Prostate gland (tissue), 2 donors: ENCODE results near the gene RTN4RL1. TPM values are rescaled to one million over a fixed set of nuclear protein-coding genes. Genes with fewer than 3 reads are reported as not detected.

Experiments
- DNase-seq: peaks from one replicate; pipeline ENCODE4 v3.0.0-alpha.2; 2019; ENCODE audit warnings: low spot score
- H3K27ac ChIP-seq, 2 donors: fragments of 200-600 bp; sonication (generic); 2 replicates each; pipeline ENCODE4 v1.5.1; 2017 to 2019
- H3K27me3 ChIP-seq: fragments of 200-600 bp; sonication (generic); replicated peaks from 2 replicates; pipeline ENCODE4 v1.5.1; 2019; ENCODE audit not compliant: insufficient read depth
- H3K36me3 ChIP-seq, 2 donors: fragments of 200-600 bp; sonication (generic); 1 replicate in 1 of 2; 2 replicates in 1 of 2; pipeline versions ENCODE4 v1.5.1 to v1.8.1; 2017 to 2019
- H3K4me1 ChIP-seq: fragments of 200-600 bp; sonication (generic); replicated peaks from 2 replicates; pipeline ENCODE4 v1.5.1; 2019
- H3K4me3 ChIP-seq, 2 donors: fragments of 200-600 bp; sonication (generic); 2 replicates each; pipeline ENCODE4 v1.5.1; 2017 to 2019
- H3K9me3 ChIP-seq: fragments of 200-600 bp; sonication (generic); 2 replicates; pipeline ENCODE4 v1.5.1; 2017
- POLR2A ChIP-seq: fragments of 450-650 bp; IDR thresholded peaks from one replicate; pipeline ENCODE4 v1.6.1; 2016; ENCODE audit warnings: antibody characterized with exemption, mild to moderate bottlenecking
- POLR2AphosphoS5 ChIP-seq: sonication (generic); formaldehyde crosslinking; IDR thresholded peaks from one replicate; pipeline ENCODE4 v1.6.1; 2017; ENCODE audit warnings: antibody characterized with exemption
- WGBS: methylation state at CpG from one replicate; pipeline ENCODE4 v1.1.5; 2018; 5-methylcytosine and 5-hydroxymethylcytosine counted together
- intact Hi-C: fragments of 100-400 bp; cut with DNase I; formaldehyde crosslinking; loops from one replicate; pipeline ENCODE4 v1.14.2; 2022
- total RNA-seq, 2 donors: library from RNA; depleted of rRNA; stranded (reverse); fragments of >200 nt; gene quantifications; one replicate each; pipeline ENCODE4 v1.1.0, GENCODE V29; 2016
- TF ChIP-seq, protein P1 (sequence below), 4 experiments: fragments of 200-600 bp in 2 of 4; fragments of 450-650 bp in 2 of 4; sonication (generic) in 2 of 4; IDR thresholded peaks; 1 replicate in 3 of 4; 2 replicates in 1 of 4; pipeline ENCODE4 v1.5.1; 2016 to 2019; ENCODE audit warnings: antibody characterized with exemption in 4 of 4, mild to moderate bottlenecking in 2 of 4, moderate library complexity in 2 of 4

The RTN4RL1 gene
- total RNA-seq, 2 donors from 2014 or later = 8.3 to 21.5 TPM

DNA sequence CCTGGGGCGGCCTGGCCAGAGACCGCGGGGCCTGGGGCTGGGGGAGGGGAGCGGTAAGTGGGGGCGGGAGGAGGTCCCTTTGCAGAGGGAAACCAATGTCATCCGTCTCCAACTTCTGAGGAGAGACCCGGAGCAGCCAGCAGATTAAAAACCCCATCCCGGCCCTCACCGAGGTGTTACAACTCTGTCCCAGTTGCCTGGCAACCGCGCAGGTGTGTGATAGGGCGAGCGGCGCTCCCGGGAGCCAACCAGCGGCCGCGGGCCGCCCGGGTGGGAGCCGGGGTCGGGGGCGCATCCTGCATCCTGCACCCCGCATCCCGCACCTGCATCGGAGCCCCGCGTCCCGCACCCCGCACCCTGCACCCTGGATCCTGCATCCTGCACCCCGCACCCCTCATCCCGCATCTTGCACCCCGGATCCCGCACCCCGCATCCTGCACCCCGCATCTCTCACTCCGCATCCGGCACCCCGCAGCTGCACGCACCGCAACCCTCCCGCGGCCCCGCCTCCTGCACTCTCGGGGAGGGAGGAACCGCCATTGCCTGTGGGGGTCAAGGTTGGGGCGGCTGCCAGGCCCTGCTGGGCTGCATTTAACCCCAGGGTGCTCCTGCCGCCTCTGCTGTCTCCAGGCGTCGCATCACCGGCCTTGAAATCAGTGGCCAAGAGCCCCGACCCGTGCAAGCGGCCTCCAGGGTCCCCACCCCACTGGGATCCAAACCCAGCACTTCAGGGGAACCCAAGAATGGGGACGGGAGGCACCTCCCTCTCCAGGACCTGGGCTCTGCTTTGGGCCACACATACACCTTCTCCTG is 47.3 kb downstream of the RTN4RL1 start:
- Histone ChIP-seq H3K27me3 (no peaks in the 10 kb centered on the region), H3K36me3 (no peaks in the 10 kb centered on the region), H3K4me1 (no peaks in the 10 kb centered on the region), H3K27ac (no peak overlapping the region), H3K9me3 (no peaks in the 10 kb centered on the region), H3K4me3 (no peak overlapping the region)
- TF ChIP-seq POLR2A = no peak
- TF ChIP-seq, protein P1, sequence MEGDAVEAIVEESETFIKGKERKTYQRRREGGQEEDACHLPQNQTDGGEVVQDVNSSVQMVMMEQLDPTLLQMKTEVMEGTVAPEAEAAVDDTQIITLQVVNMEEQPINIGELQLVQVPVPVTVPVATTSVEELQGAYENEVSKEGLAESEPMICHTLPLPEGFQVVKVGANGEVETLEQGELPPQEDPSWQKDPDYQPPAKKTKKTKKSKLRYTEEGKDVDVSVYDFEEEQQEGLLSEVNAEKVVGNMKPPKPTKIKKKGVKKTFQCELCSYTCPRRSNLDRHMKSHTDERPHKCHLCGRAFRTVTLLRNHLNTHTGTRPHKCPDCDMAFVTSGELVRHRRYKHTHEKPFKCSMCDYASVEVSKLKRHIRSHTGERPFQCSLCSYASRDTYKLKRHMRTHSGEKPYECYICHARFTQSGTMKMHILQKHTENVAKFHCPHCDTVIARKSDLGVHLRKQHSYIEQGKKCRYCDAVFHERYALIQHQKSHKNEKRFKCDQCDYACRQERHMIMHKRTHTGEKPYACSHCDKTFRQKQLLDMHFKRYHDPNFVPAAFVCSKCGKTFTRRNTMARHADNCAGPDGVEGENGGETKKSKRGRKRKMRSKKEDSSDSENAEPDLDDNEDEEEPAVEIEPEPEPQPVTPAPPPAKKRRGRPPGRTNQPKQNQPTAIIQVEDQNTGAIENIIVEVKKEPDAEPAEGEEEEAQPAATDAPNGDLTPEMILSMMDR (IDR thresholded peaks at IDR 0.05) = no peak
- TF ChIP-seq POLR2AphosphoS5 = no peak
- WGBS = 12% methylated on average over 39 of the region's 55 CpGs
- no peak for DNase-seq
- intact Hi-C loops = no loop called here

DNA sequence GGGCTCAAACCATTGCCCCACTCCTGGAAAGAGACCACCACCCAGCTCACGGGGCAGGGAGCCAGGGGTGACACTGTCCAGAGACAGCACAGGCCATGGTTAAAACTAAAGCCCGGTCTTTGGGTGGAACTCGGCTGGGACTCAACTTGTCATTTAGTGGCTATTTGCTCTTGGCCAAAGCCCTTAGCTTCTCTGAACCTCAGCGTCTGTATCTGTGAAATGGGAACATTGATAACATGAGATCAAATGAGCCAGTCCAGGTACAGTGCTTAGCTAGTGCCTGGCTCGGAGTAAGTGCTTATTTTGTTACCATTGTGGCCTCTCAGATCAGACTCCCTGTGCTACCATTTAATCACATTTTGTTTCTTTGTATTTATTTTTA is 48.5 kb downstream of the RTN4RL1 start:
- Histone ChIP-seq H3K27ac (no peak overlapping the region), H3K9me3 (no peaks in the 10 kb centered on the region), H3K27me3 (no peaks in the 10 kb centered on the region), H3K4me1 (no peaks in the 10 kb centered on the region), H3K4me3 (no peak overlapping the region), H3K36me3 (no peaks in the 10 kb centered on the region)
- DNase-seq = no peak
- 89% methylated on average over 5 of the region's 5 CpGs for WGBS
- TF ChIP-seq POLR2AphosphoS5 (no peak), POLR2A (no peak)
- TF ChIP-seq, protein P1 (IDR thresholded peaks at IDR 0.05) = no peak
- intact Hi-C loops = no loop called here

DNA sequence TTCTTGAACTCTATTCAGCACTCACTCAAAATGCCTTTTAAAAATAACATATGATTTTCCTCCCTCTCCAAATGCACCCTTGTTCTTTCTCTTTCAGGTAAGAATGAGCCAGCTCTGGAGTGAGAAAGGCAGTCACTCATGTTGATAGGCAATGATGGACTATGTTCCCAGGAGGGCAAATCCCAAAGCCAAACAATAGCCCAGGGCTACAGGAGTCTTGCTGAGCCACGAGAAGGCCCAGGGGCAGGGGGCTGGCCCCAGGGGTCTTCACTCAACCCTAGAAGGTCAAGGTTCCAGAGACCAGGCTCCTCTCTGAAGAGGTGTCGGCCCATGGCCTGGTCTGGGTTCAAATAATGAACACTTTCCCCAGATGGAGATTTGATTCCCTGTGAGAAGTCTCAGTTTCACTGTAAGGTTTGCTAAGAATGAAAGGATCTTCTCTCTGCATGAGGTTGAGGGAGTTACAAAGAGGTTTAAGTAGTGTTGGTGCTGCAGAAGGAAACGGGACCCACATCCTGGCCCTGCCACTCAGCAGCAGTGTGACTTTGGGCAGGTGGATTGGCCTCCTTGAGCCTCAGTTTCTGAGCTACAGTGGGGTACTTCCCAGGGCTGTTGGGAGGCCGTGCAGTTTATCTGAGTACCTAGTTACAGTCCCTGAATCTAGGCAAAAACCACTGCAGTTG is 49.0 kb downstream of the RTN4RL1 start:
- H3K36me3 ChIP-seq = no peaks in the 10 kb centered on the region
- no peaks in the 10 kb centered on the region for H3K9me3 ChIP-seq
- intact Hi-C loops = no loop called here
- DNase-seq = no peak
- no peak overlapping the region for H3K4me3 ChIP-seq
- H3K27ac ChIP-seq = no peak overlapping the region
- no peaks in the 10 kb centered on the region for H3K27me3 ChIP-seq
- WGBS = 91% methylated on average over 4 of the region's 4 CpGs
- TF ChIP-seq POLR2AphosphoS5 = no peak
- TF ChIP-seq POLR2A = no peak
- TF ChIP-seq, protein P1 (IDR thresholded peaks at IDR 0.05) = no peak
- H3K4me1 ChIP-seq = no peaks in the 10 kb centered on the region

DNA sequence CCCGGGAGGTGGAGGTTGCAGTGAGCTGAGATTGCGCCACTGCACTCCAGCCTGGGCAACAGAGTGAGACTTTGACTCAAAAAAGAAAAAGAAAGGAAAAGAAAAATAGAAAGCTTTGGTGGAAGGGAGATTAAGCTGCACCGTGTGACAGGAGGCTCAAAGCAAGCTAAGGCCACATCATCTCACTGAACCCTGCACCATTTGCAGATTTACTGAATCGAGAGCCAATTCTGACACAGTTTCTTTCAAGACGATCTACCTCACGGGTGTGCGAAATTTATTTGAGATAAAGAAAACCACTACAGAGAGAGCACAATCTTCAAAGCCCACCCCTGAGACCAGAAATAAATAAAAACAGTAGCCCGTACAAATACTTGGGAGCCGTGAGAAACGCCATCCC is 49.6 kb downstream of the RTN4RL1 start:
- H3K9me3 ChIP-seq = no peaks in the 10 kb centered on the region
- no peaks in the 10 kb centered on the region for H3K27me3 ChIP-seq
- intact Hi-C loops = no loop called here
- no peak overlapping the region for H3K27ac ChIP-seq
- WGBS = 90% methylated on average over 10 of the region's 10 CpGs
- no peaks in the 10 kb centered on the region for H3K4me1 ChIP-seq
- DNase-seq = no peak
- TF ChIP-seq, protein P1 (IDR thresholded peaks at IDR 0.05) = no peak
- TF ChIP-seq POLR2A = no peak
- TF ChIP-seq POLR2AphosphoS5 = no peak
- no peak overlapping the region for H3K4me3 ChIP-seq
- no peaks in the 10 kb centered on the region for H3K36me3 ChIP-seq
